NT2/D1 (cell line): ENCODE measurements around the gene RAC2.

ENCODE experiments used
- DNase-seq: peaks from one replicate; pipeline ENCODE4 v3.0.0-alpha.2; 2011; ENCODE audit warnings: low read depth, low spot score
- H3K27me3 ChIP-seq: 2 replicates; pipeline ENCODE4 v1.6.0; 2011; ENCODE audit warnings: mild to moderate bottlenecking; ENCODE audit not compliant: insufficient read length, insufficient read depth
- H3K36me3 ChIP-seq: 2 replicates; pipeline ENCODE4 v1.6.1; 2011; ENCODE audit warnings: mild to moderate bottlenecking, low read length, mixed read lengths; ENCODE audit not compliant: insufficient read depth, insufficient read length
- H3K4me1 ChIP-seq: 2 replicates; pipeline ENCODE4 v1.5.1; 2011; ENCODE audit not compliant: insufficient read depth, insufficient read length
- H3K4me3 ChIP-seq: 2 replicates; pipeline ENCODE4 v1.5.1; 2011; ENCODE audit warnings: low read depth; ENCODE audit not compliant: insufficient read length
- H3K9ac ChIP-seq: 2 replicates; pipeline ENCODE4 v1.6.0; 2011; ENCODE audit warnings: low read depth; ENCODE audit not compliant: insufficient read length
- H3K9me3 ChIP-seq: 2 replicates; pipeline ENCODE4 v1.5.1; 2011; ENCODE audit warnings: mild to moderate bottlenecking, low read length; ENCODE audit not compliant: insufficient read depth
- SUZ12 ChIP-seq: IDR thresholded peaks from 2 replicates; pipeline ENCODE4 v1.6.1; 2011; ENCODE audit not compliant: insufficient read length, insufficient read depth; ENCODE audit errors: extremely low read depth
- YY1 ChIP-seq: IDR thresholded peaks from 2 replicates; pipeline ENCODE4 v1.6.1; 2011; ENCODE audit not compliant: insufficient read length, insufficient read depth
- ZNF274 ChIP-seq: IDR thresholded peaks from 2 replicates; pipeline ENCODE4 v1.6.1; 2011; ENCODE audit warnings: mild to moderate bottlenecking, low read depth, low read length

RAC2 gene

DNA sequence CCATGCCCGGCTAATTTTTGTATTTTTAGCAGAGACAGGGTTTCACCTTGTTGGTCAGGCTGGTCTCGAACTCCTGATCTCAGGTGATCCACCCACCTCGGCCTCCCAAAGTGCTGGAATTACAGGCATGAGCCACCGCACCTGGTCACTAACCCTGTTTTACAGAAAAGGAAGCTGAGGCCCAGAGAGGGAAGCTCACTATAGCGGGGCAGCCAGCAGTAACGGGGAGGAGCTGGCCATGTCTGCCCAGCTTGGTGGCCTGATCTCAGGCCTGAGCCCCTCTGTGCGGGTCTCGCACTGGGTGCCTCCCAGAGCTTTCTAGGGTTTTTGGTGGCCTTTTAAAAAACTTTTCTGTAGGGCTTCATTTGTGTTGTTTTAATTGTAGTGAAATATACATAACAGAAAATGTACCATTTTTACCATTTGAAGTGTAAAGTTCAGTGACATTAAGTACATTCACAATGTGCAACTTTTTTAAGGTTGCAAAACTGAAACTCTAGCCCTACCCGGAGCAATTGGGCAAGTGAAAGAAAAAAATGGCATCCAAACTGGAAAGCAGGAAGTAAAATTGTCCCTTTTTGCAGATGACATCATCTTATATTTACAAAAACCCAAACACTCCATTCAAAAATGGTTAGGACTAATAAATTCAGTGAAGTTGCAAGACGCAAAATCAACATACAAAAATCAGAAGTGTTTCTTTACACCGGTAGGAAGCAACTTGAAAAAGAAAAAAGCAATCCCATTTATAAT is 23.8 kb upstream of the RAC2 start:
- H3K4me3 ChIP-seq, result no peak overlapping the region

DNA sequence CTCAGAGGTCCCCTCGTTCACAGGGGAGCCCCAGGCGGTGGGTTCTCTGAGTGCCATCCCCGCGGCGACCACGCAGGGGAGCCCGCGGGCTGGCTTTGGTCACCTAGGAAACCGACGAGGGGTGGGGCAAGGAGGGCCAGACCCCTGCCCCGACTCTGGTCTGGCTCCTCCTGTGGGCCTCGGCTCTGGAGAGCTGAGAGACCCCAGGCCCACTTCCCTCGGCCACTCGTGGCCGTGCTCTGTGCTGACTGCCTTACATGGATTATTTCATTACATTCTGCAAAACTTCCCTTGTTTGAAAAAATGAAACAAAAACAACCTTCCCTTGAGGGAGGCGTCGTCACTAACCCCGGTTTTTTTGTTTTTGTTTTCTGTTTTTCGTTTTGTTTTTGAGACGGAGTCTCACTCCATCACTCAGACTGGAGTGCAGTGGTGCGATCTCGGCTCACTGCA is 23.1 kb upstream of the RAC2 start:
- no peak overlapping the region for H3K4me3 ChIP-seq

More for the DNA sequence above, 23.8 kb upstream of the RAC2 start:
- H3K9me3 ChIP-seq, result peaks cover 20% of the 10 kb centered on the region; the same call in 1 of the 2 replicates
- H3K4me1 ChIP-seq, result no peaks in the 10 kb centered on the region
- H3K36me3 ChIP-seq, result no peaks in the 10 kb centered on the region
- no peaks in the 10 kb centered on the region for H3K27me3 ChIP-seq
- TF ChIP-seq SUZ12, result no peak
- TF ChIP-seq YY1, result no peak
- TF ChIP-seq ZNF274, result no peak
- no peak for DNase-seq
- H3K9ac ChIP-seq, result no peak overlapping the region

GRCh38 chr22:37266581-37267134 is 22.6 kb upstream of the RAC2 start:
- Histone ChIP-seq H3K36me3 (no peaks in the 10 kb centered on the region), H3K4me1 (no peaks in the 10 kb centered on the region), H3K4me3 (no peak overlapping the region), H3K27me3 (no peaks in the 10 kb centered on the region), H3K9ac (no peak overlapping the region), H3K9me3 (peaks cover 20% of the 10 kb centered on the region; the same call in 1 of the 2 replicates)
- TF ChIP-seq SUZ12 (no peak), YY1 (no peak), ZNF274 (no peak)
- DNase-seq, result no peak

More for the DNA sequence above, 23.1 kb upstream of the RAC2 start:
- peaks cover 20% of the 10 kb centered on the region; the same call in 1 of the 2 replicates for H3K9me3 ChIP-seq
- no peaks in the 10 kb centered on the region for H3K27me3 ChIP-seq
- DNase-seq, result no peak
- TF ChIP-seq ZNF274 (no peak), YY1 (no peak), SUZ12 (no peak)
- no peak overlapping the region for H3K9ac ChIP-seq
- H3K36me3 ChIP-seq, result no peaks in the 10 kb centered on the region
- no peaks in the 10 kb centered on the region for H3K4me1 ChIP-seq

DNA sequence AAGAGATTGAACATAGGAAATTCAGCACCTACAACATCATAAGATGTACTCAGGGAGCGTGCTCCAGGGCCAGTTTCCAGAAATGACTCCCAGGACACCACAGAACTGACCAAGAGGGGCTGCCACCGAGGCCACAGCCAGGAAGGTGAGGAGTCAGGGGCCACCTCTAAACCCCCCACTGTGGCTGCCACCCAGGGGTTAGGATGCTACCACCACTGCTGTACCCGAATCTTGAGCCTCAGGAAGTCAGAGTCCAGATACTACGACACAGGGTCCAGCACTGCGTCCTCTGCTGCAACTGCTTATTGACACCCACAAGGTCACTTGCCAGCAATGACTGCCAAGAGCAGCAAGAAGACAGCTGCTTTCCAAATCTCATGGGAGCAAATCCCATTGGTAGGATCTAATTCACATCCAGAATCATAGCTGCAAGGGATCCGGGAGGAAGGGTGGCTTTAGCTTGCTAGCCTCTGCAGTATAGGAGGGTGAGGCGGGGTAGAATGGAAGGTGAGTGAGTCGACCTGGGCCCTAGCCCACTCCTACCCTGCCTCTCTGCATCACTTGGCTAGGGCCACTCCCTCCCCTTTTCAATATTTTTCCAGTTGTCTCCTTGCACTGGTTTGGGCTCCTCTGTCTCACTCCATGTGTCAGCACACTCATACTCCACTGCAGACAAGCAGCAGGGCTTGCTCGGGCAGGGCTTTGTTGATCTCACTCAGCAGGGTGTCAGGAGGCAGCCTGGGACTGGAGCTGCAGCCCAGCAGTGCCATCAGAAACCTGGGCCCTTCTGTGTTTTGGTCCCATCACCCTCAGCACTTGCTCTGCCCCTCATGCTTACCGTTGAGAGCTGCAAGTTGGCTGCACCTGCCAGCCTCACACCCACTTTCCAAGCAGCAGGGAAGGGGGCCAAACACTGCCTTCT is 20.2 kb upstream of the RAC2 start:
- H3K4me1 ChIP-seq, result no peaks in the 10 kb centered on the region
- H3K9me3 ChIP-seq, result peaks cover 20% of the 10 kb centered on the region; the same call in 1 of the 2 replicates
- DNase-seq, result no peak
- H3K36me3 ChIP-seq, result no peaks in the 10 kb centered on the region
- peaks cover 14% of the 10 kb centered on the region for H3K27me3 ChIP-seq
- no peak overlapping the region for H3K9ac ChIP-seq
- no peak overlapping the region for H3K4me3 ChIP-seq
- TF ChIP-seq ZNF274, result no peak

DNA sequence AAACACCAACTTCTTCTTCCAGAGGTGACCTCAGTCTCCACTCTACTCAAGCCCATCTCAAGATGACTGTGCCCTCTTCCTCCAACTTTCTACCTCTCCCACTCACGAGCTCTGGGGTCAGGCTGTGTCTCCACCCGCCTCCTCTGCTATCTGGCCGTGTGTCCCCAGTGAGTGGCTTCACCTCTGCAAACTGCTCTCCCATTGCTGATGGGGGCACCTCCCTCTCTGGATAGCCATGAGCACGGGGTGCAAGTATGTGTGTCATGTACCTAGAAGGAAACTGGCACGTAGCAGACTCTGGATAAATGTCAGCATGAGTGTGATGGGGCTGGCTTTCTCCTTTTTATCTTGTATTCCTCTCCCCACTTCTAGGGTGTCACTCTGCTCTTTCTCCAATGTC is 18.3 kb upstream of the RAC2 start:
- Histone ChIP-seq H3K9ac (no peak overlapping the region), H3K36me3 (no peaks in the 10 kb centered on the region), H3K4me1 (no peaks in the 10 kb centered on the region), H3K27me3 (peaks cover 18% of the 10 kb centered on the region), H3K9me3 (peaks cover 20% of the 10 kb centered on the region; the same call in 1 of the 2 replicates), H3K4me3 (no peak overlapping the region)
- TF ChIP-seq ZNF274 (no peak), SUZ12 (no peak), YY1 (no peak)
- DNase-seq, result no peak

GRCh38 chr22:37260901-37261336 is 16.9 kb upstream of the RAC2 start:
- no peaks in the 10 kb centered on the region for H3K4me1 ChIP-seq
- peaks cover 20% of the 10 kb centered on the region; the same call in 1 of the 2 replicates for H3K9me3 ChIP-seq
- TF ChIP-seq ZNF274, result no peak
- TF ChIP-seq YY1, result no peak
- no peak for TF ChIP-seq SUZ12
- H3K9ac ChIP-seq, result peak overlapping the region; percentile 36
- H3K4me3 ChIP-seq, result no peak overlapping the region
- H3K27me3 ChIP-seq, result peaks cover 18% of the 10 kb centered on the region
- H3K36me3 ChIP-seq, result no peaks in the 10 kb centered on the region
- DNase-seq, result no peak

- peak overlapping the region; percentile 36 for H3K9ac ChIP-seq
- H3K36me3 ChIP-seq, result no peaks in the 10 kb centered on the region
- TF ChIP-seq YY1, result no peak
- no peak for TF ChIP-seq ZNF274
- no peak for TF ChIP-seq SUZ12
- H3K4me1 ChIP-seq, result no peaks in the 10 kb centered on the region
- no peak for DNase-seq
- no peak overlapping the region for H3K4me3 ChIP-seq
- H3K27me3 ChIP-seq, result peaks cover 18% of the 10 kb centered on the region
- peaks cover 20% of the 10 kb centered on the region; the same call in 1 of the 2 replicates for H3K9me3 ChIP-seq
These were observed 16.2 kb upstream of the RAC2 start for GRCh38 chr22:37260155-37260795.
